Measurements from ENCODE around the gene SLC47A1. TPM values are rescaled to one million over a fixed set of nuclear protein-coding genes. Genes with fewer than 3 reads are reported as not detected.

SLC47A1 gene
- total and polyA plus RNA-seq, 2 of the 13 experiments (the other 11 are each of a cell fraction or from before 2014, with no cell fraction given): 42.1 to 67.5 TPM

DNA sequence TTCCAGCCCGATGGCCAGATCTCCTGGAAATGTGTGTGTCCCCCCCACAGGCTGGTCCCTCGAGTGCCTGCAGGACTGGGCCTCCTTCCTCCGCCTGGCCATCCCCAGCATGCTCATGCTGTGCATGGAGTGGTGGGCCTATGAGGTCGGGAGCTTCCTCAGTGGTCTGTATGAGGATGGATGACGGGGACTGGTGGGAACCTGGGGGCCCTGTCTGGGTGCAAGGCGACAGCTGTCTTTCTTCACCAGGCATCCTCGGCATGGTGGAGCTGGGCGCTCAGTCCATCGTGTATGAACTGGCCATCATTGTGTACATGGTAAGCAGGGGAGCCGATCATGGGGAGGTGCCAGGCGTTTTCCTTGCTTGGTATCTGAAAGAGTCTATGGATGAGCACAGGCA, 22.1 kb downstream of the SLC47A1 start:
- 94% methylated on average over 7 of the region's 11 CpGs for WGBS (ENCODE audit: low lambda C conversion rate)
- ChIA-PET CTCF (ENCODE audit: low intra/inter-chr PET ratio, low total read pairs) (no interaction called here), POLR2A (no interaction called here)
- H2AFZ ChIP-seq (ENCODE audit: low read length): no peak overlapping the region
- no peaks in the 10 kb centered on the region for H4K20me1 ChIP-seq (ENCODE audit: insufficient read depth, low read length)
- H3K27me3 ChIP-seq (ENCODE audit: control insufficient read depth in 1 of 2, insufficient read depth in 2 of 2, low read length in 2 of 2): no peaks in the 10 kb centered on the region
- H3K4me1 ChIP-seq (ENCODE audit: insufficient read depth, low read length): peaks cover 49% of the 10 kb centered on the region
- ATAC-seq: no peak
- no peak overlapping the region for H3K4me2 ChIP-seq (ENCODE audit: low read depth, low read length)
- no peak for TF ChIP-seq NR1H2 (CRISPR knock-in tag; IDR thresholded peaks at IDR 0.05; ENCODE audit: borderline replicate concordance, low read depth)
- TF ChIP-seq ZNF746 (CRISPR knock-in tag; IDR thresholded peaks at IDR 0.05): no peak
- TF ChIP-seq ZFP41 (CRISPR knock-in tag; IDR thresholded peaks at IDR 0.05; ENCODE audit: borderline replicate concordance): no peak
- no peak for TF ChIP-seq ZNF878 (CRISPR knock-in tag; IDR thresholded peaks at IDR 0.05)
- no peak for TF ChIP-seq ZKSCAN5 (CRISPR knock-in tag; IDR thresholded peaks at IDR 0.05)
- no peak for TF ChIP-seq NR2F2 (IDR thresholded peaks at IDR 0.05; ENCODE audit: borderline replicate concordance, low read depth)
- TF ChIP-seq NFIC (IDR thresholded peaks at IDR 0.05; ENCODE audit: low read length): no peak
- TF ChIP-seq MTF1 (CRISPR knock-in tag; IDR thresholded peaks at IDR 0.05): no peak
- TF ChIP-seq TCF12 (IDR thresholded peaks at IDR 0.05): no peak
- TF ChIP-seq TCF12 (CRISPR knock-in tag; IDR thresholded peaks at IDR 0.05): no peak
- no peak for TF ChIP-seq MTERF4 (CRISPR knock-in tag; IDR thresholded peaks at IDR 0.05)
- no peak for TF ChIP-seq DPF2 (CRISPR knock-in tag; IDR thresholded peaks at IDR 0.05; ENCODE audit: borderline replicate concordance, low read depth)
- no peak for TF ChIP-seq ZNF383 (CRISPR knock-in tag; IDR thresholded peaks at IDR 0.05; ENCODE audit: borderline replicate concordance)
- TF ChIP-seq TFDP2 (CRISPR knock-in tag; IDR thresholded peaks at IDR 0.05): no peak
- no peak for TF ChIP-seq ZIK1 (CRISPR knock-in tag; IDR thresholded peaks at IDR 0.05; ENCODE audit: borderline replicate concordance, low read depth)
- no peak for TF ChIP-seq HDAC2 (CRISPR knock-in tag; IDR thresholded peaks at IDR 0.05)
- no peak for TF ChIP-seq ZBTB37 (CRISPR knock-in tag; IDR thresholded peaks at IDR 0.05)
- TF ChIP-seq ZNF292 (CRISPR knock-in tag; IDR thresholded peaks at IDR 0.05; ENCODE audit: borderline replicate concordance, low read depth): no peak
- TF ChIP-seq TCF7 (IDR thresholded peaks at IDR 0.05; ENCODE audit: low read depth): no peak
- no peak overlapping the region for H3K9ac ChIP-seq (ENCODE audit: insufficient read depth, low read depth, low read length)
- H3K4me3 ChIP-seq (replicated peaks in 1 of 3; ENCODE audit: insufficient read depth in 1 of 3, low read depth in 2 of 3, low read length in 3 of 3): no peak overlapping the region
- peaks cover 0 to 21% of the 10 kb centered on the region in 2 experiments; a peak in 3 of 5 replicates for H3K36me3 ChIP-seq (replicated peaks in 1 of 2; ENCODE audit: control insufficient read depth in 1 of 2, insufficient read depth in 2 of 2, low read length in 2 of 2)
- H3K27ac ChIP-seq (ENCODE audit: extremely low read length, insufficient read depth, low read length): no peak overlapping the region
- FAIRE-seq: no peak
- intact Hi-C loops (cut with micrococcal nuclease; ENCODE audit: unreplicated experiment): no loop called here
- no peak for DNase-seq (ENCODE audit: low spot score)
- in situ Hi-C loops (cut with HindIII; ENCODE audit: extremely low pct_ligation_motif_present, low pct_unique_long_range_greater_than_20kb): no loop called here
- no TSS peak for BruUV-seq (replicated peaks)
- no peaks in the 10 kb centered on the region for H3K9me3 ChIP-seq (ENCODE audit: low read length)
- no peaks in the 10 kb centered on the region for H3K79me2 ChIP-seq (ENCODE audit: insufficient read depth, low read length)
